Stimulated activated memory B cell treated with anti-CD40 and anti-IgM and Interleukin-4, amounts not matched to agents 10 μg/mL and 1 μg/mL and 100 μg/mL, for 72 hours (primary cell): ENCODE measurements around the gene PODN.

ENCODE experiments used
- ATAC-seq: fragments of 150-1000 bp; cut with Tn5 transposase; 2 replicates; pipeline ENCODE4 v1.10.0; 2021
- H3K27ac Mint-ChIP-seq: one replicate; pipeline ENCODE4 v1.8.0; 2022; ENCODE audit warnings: mild to moderate bottlenecking, mixed read lengths
- H3K27me3 Mint-ChIP-seq: one replicate; pipeline ENCODE4 v1.8.0; 2022; ENCODE audit warnings: mixed read lengths
- H3K36me3 Mint-ChIP-seq: one replicate; pipeline ENCODE4 v1.8.0; 2022; ENCODE audit warnings: mixed read lengths
- H3K4me1 Mint-ChIP-seq: one replicate; pipeline ENCODE4 v1.8.0; 2022; ENCODE audit warnings: mixed read lengths
- H3K4me3 Mint-ChIP-seq: one replicate; pipeline ENCODE4 v1.8.0; 2022; ENCODE audit warnings: mild to moderate bottlenecking, moderate library complexity, mixed read lengths
- H3K9me3 Mint-ChIP-seq: one replicate; pipeline ENCODE4 v1.8.0; 2022; ENCODE audit warnings: mixed read lengths

PODN gene

GRCh38 chr1:53061859-53062707, at the start of gene PODN:
Gene PODN (plus strand): TSS chr1:53062213. CDS start chr1:53069856, 7,643 bp downstream.
- Mint-ChIP-seq H3K36me3 (no peaks in the 10 kb centered on the region), H3K4me3 (peak within 1 kb of the TSS; percentile 63), H3K4me1 (peaks cover 4% of the 10 kb centered on the region), H3K27me3 (peaks cover 48% of the 10 kb centered on the region), H3K27ac (no peak within 1 kb of the TSS), H3K9me3 (no peaks in the 10 kb centered on the region)
- peak; percentile 40 for ATAC-seq

GRCh38 chr1:53014791-53015507, 47.1 kb upstream of the PODN start:
- peaks cover 19% of the 10 kb centered on the region for H3K36me3 Mint-ChIP-seq
- H3K9me3 Mint-ChIP-seq = no peaks in the 10 kb centered on the region
- H3K27me3 Mint-ChIP-seq = no peaks in the 10 kb centered on the region
- peak overlapping the region; percentile 92 for H3K4me3 Mint-ChIP-seq
- H3K27ac Mint-ChIP-seq = peak overlapping the region; percentile 33
- ATAC-seq = peak; percentile 91
- H3K4me1 Mint-ChIP-seq = peaks cover 19% of the 10 kb centered on the region

GRCh38 chr1:53015508-53015860, 46.5 kb upstream of the PODN start:
- peak overlapping the region; percentile 33 for H3K27ac Mint-ChIP-seq
- ATAC-seq = no peak
- peak overlapping the region; percentile 92 for H3K4me3 Mint-ChIP-seq
- peaks cover 19% of the 10 kb centered on the region for H3K4me1 Mint-ChIP-seq
- H3K9me3 Mint-ChIP-seq = no peaks in the 10 kb centered on the region
- H3K36me3 Mint-ChIP-seq = peaks cover 19% of the 10 kb centered on the region
- H3K27me3 Mint-ChIP-seq = no peaks in the 10 kb centered on the region

GRCh38 chr1:53016705-53017104, 45.3 kb upstream of the PODN start:
- Mint-ChIP-seq H3K4me3 (no peak overlapping the region), H3K4me1 (peaks cover 19% of the 10 kb centered on the region), H3K27me3 (no peaks in the 10 kb centered on the region), H3K36me3 (peaks cover 19% of the 10 kb centered on the region), H3K9me3 (no peaks in the 10 kb centered on the region), H3K27ac (no peak overlapping the region)
- no peak for ATAC-seq

GRCh38 chr1:53020588-53020987, 41.4 kb upstream of the PODN start:
- Mint-ChIP-seq H3K4me3 (no peak overlapping the region), H3K4me1 (peaks cover 15% of the 10 kb centered on the region), H3K27me3 (no peaks in the 10 kb centered on the region), H3K9me3 (no peaks in the 10 kb centered on the region), H3K27ac (no peak overlapping the region), H3K36me3 (peaks cover 25% of the 10 kb centered on the region)
- ATAC-seq = no peak

- no peak for ATAC-seq
- Mint-ChIP-seq H3K9me3 (no peaks in the 10 kb centered on the region), H3K27me3 (no peaks in the 10 kb centered on the region), H3K36me3 (peaks cover 12% of the 10 kb centered on the region), H3K4me3 (no peak overlapping the region), H3K27ac (no peak overlapping the region), H3K4me1 (no peaks in the 10 kb centered on the region)
These were observed 39.8 kb upstream of the PODN start for GRCh38 chr1:53022179-53022578.

- Mint-ChIP-seq H3K27ac (no peak overlapping the region), H3K4me1 (no peaks in the 10 kb centered on the region)
- ATAC-seq = no peak
These were observed 38.5 kb upstream of the PODN start for GRCh38 chr1:53023546-53023945.

GRCh38 chr1:53024117-53024516, 37.9 kb upstream of the PODN start:
- no peak for ATAC-seq
- Mint-ChIP-seq H3K4me1 (no peaks in the 10 kb centered on the region), H3K36me3 (peaks cover 6% of the 10 kb centered on the region), H3K27me3 (no peaks in the 10 kb centered on the region), H3K4me3 (no peak overlapping the region), H3K27ac (no peak overlapping the region), H3K9me3 (no peaks in the 10 kb centered on the region)

More at GRCh38 chr1:53023546-53023945, 38.5 kb upstream of the PODN start:
- Mint-ChIP-seq H3K27me3 (no peaks in the 10 kb centered on the region), H3K9me3 (no peaks in the 10 kb centered on the region), H3K36me3 (peaks cover 9% of the 10 kb centered on the region), H3K4me3 (no peak overlapping the region)

- H3K4me1 Mint-ChIP-seq = no peaks in the 10 kb centered on the region
- no peaks in the 10 kb centered on the region for H3K9me3 Mint-ChIP-seq
- no peaks in the 10 kb centered on the region for H3K27me3 Mint-ChIP-seq
- no peak overlapping the region for H3K27ac Mint-ChIP-seq
- H3K36me3 Mint-ChIP-seq = peaks cover 6% of the 10 kb centered on the region
- no peak overlapping the region for H3K4me3 Mint-ChIP-seq
- no peak for ATAC-seq
These were observed 36.8 kb upstream of the PODN start for GRCh38 chr1:53025034-53025768.

GRCh38 chr1:53025769-53026112, 36.3 kb upstream of the PODN start:
- Mint-ChIP-seq H3K9me3 (no peaks in the 10 kb centered on the region), H3K4me1 (no peaks in the 10 kb centered on the region), H3K36me3 (peaks cover 6% of the 10 kb centered on the region), H3K27ac (no peak overlapping the region), H3K4me3 (no peak overlapping the region), H3K27me3 (no peaks in the 10 kb centered on the region)
- ATAC-seq = no peak

GRCh38 chr1:53026254-53026653, 35.8 kb upstream of the PODN start:
- Mint-ChIP-seq H3K36me3 (peaks cover 9% of the 10 kb centered on the region), H3K4me3 (no peak overlapping the region), H3K27me3 (no peaks in the 10 kb centered on the region), H3K27ac (no peak overlapping the region), H3K9me3 (no peaks in the 10 kb centered on the region), H3K4me1 (no peaks in the 10 kb centered on the region)
- ATAC-seq = no peak

- Mint-ChIP-seq H3K27ac (no peak overlapping the region), H3K4me1 (no peaks in the 10 kb centered on the region), H3K36me3 (peaks cover 22% of the 10 kb centered on the region), H3K9me3 (no peaks in the 10 kb centered on the region), H3K4me3 (no peak overlapping the region), H3K27me3 (no peaks in the 10 kb centered on the region)
- ATAC-seq = no peak
These were observed 30.3 kb upstream of the PODN start for GRCh38 chr1:53031732-53032131.

GRCh38 chr1:53037159-53037558, 24.9 kb upstream of the PODN start:
- Mint-ChIP-seq H3K4me3 (no peak overlapping the region), H3K27ac (no peak overlapping the region), H3K36me3 (peaks cover 45% of the 10 kb centered on the region), H3K4me1 (no peaks in the 10 kb centered on the region), H3K9me3 (no peaks in the 10 kb centered on the region), H3K27me3 (no peaks in the 10 kb centered on the region)
- ATAC-seq = no peak

- Mint-ChIP-seq H3K36me3 (peaks cover 41% of the 10 kb centered on the region), H3K4me3 (no peak overlapping the region), H3K27me3 (no peaks in the 10 kb centered on the region), H3K27ac (no peak overlapping the region), H3K9me3 (no peaks in the 10 kb centered on the region), H3K4me1 (no peaks in the 10 kb centered on the region)
- ATAC-seq = no peak
These were observed 23.4 kb upstream of the PODN start for GRCh38 chr1:53038566-53038965.

GRCh38 chr1:53043271-53043670, 18.7 kb upstream of the PODN start:
- H3K4me1 Mint-ChIP-seq = no peaks in the 10 kb centered on the region
- ATAC-seq = no peak
- no peak overlapping the region for H3K27ac Mint-ChIP-seq
- H3K27me3 Mint-ChIP-seq = no peaks in the 10 kb centered on the region
- H3K9me3 Mint-ChIP-seq = no peaks in the 10 kb centered on the region
- H3K4me3 Mint-ChIP-seq = no peak overlapping the region
- H3K36me3 Mint-ChIP-seq = peaks cover 54% of the 10 kb centered on the region
